GM21825 (cell line): Measurements from ENCODE around the gene DCLK3.

Experiments used
- ATAC-seq: cut with Tn5 transposase; IDR thresholded peaks from one replicate; pipeline ENCODE4 v1.9.1; 2021; ENCODE audit warnings: mild to moderate bottlenecking, moderate library complexity; ENCODE audit not compliant: unreplicated experiment

The DCLK3 gene

GRCh38 chr3:36771931-36772330 lies 7.6 kb upstream of the DCLK3 start:
- ATAC-seq: no peak

- no peak for ATAC-seq
These were observed 5.6 kb upstream of the DCLK3 start for GRCh38 chr3:36769926-36770325.

- ATAC-seq: no peak
These were observed 751 bp upstream of the DCLK3 start for GRCh38 chr3:36765104-36765503.

GRCh38 chr3:36764704-36765038 lies 318 bp upstream of the DCLK3 start:
- no peak for ATAC-seq

GRCh38 chr3:36762918-36763849 lies 1.2 kb downstream of the DCLK3 start:
- ATAC-seq: no peak

GRCh38 chr3:36761779-36762178 lies 2.6 kb downstream of the DCLK3 start:
- ATAC-seq: no peak

- no peak for ATAC-seq
These were observed 8.1 kb downstream of the DCLK3 start for GRCh38 chr3:36756269-36756668.

GRCh38 chr3:36751326-36751725 lies 13.0 kb downstream of the DCLK3 start:
- no peak for ATAC-seq

GRCh38 chr3:36750737-36751136 lies 13.6 kb downstream of the DCLK3 start:
- no peak for ATAC-seq

- no peak for ATAC-seq
These were observed 19.6 kb downstream of the DCLK3 start for GRCh38 chr3:36744763-36745162.

- ATAC-seq: no peak
These were observed 20.5 kb downstream of the DCLK3 start for GRCh38 chr3:36743826-36744225.

GRCh38 chr3:36741285-36741684 lies 23.1 kb downstream of the DCLK3 start:
- ATAC-seq: no peak

- no peak for ATAC-seq
These were observed 23.6 kb downstream of the DCLK3 start for GRCh38 chr3:36740787-36741186.

- ATAC-seq: no peak
These were observed 25.7 kb downstream of the DCLK3 start for GRCh38 chr3:36738702-36739101.

- no peak for ATAC-seq
These were observed 28.1 kb downstream of the DCLK3 start for GRCh38 chr3:36736301-36736700.

- no peak for ATAC-seq
These were observed 29.6 kb downstream of the DCLK3 start for GRCh38 chr3:36734742-36735141.

GRCh38 chr3:36733723-36734122 lies 30.6 kb downstream of the DCLK3 start:
- no peak for ATAC-seq

- ATAC-seq: no peak
These were observed 31.1 kb downstream of the DCLK3 start for GRCh38 chr3:36733162-36733696.

- ATAC-seq: no peak
These were observed 33.4 kb downstream of the DCLK3 start for GRCh38 chr3:36730966-36731365.

GRCh38 chr3:36729204-36730056 lies 34.9 kb downstream of the DCLK3 start:
- no peak for ATAC-seq

GRCh38 chr3:36714343-36715086 lies 49.8 kb downstream of the DCLK3 start:
- no peak for ATAC-seq
